ENCODE data around the gene S100A4.

DNA sequence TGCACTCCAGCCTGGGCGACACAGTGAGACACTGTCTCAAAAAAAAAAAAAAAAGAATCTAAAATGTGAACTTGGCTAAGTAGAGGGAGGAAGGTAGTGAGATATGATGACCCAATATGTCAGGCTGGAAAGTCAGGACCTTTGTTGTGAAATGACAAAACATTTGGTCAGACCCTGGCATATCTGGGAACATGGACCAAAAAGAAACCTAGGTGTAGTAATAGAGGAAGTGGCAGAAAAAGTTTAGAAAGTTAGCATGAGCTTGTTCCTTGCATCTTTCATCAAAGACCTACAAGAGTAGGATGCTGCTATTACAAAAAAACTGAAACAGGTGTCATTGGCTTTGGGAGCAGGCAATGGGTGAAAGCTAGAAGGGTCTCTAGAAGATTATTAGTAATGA, 10.7 kb upstream of the S100A4 start:
- TF ChIP-seq, protein P1, sequence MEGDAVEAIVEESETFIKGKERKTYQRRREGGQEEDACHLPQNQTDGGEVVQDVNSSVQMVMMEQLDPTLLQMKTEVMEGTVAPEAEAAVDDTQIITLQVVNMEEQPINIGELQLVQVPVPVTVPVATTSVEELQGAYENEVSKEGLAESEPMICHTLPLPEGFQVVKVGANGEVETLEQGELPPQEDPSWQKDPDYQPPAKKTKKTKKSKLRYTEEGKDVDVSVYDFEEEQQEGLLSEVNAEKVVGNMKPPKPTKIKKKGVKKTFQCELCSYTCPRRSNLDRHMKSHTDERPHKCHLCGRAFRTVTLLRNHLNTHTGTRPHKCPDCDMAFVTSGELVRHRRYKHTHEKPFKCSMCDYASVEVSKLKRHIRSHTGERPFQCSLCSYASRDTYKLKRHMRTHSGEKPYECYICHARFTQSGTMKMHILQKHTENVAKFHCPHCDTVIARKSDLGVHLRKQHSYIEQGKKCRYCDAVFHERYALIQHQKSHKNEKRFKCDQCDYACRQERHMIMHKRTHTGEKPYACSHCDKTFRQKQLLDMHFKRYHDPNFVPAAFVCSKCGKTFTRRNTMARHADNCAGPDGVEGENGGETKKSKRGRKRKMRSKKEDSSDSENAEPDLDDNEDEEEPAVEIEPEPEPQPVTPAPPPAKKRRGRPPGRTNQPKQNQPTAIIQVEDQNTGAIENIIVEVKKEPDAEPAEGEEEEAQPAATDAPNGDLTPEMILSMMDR (IDR thresholded peaks at IDR 0.05; ENCODE audit: insufficient read depth, low read length) = no peak
- TF ChIP-seq GABPA (IDR thresholded peaks at IDR 0.05; ENCODE audit: low read depth) (no peak), POLR2AphosphoS5 (IDR thresholded peaks at IDR 0.05; ENCODE audit: low read depth) (no peak), SPI1 (IDR thresholded peaks at IDR 0.05; ENCODE audit: borderline replicate concordance, low read depth) (peak; percentile 80)
- TF ChIP-seq, protein P2, sequence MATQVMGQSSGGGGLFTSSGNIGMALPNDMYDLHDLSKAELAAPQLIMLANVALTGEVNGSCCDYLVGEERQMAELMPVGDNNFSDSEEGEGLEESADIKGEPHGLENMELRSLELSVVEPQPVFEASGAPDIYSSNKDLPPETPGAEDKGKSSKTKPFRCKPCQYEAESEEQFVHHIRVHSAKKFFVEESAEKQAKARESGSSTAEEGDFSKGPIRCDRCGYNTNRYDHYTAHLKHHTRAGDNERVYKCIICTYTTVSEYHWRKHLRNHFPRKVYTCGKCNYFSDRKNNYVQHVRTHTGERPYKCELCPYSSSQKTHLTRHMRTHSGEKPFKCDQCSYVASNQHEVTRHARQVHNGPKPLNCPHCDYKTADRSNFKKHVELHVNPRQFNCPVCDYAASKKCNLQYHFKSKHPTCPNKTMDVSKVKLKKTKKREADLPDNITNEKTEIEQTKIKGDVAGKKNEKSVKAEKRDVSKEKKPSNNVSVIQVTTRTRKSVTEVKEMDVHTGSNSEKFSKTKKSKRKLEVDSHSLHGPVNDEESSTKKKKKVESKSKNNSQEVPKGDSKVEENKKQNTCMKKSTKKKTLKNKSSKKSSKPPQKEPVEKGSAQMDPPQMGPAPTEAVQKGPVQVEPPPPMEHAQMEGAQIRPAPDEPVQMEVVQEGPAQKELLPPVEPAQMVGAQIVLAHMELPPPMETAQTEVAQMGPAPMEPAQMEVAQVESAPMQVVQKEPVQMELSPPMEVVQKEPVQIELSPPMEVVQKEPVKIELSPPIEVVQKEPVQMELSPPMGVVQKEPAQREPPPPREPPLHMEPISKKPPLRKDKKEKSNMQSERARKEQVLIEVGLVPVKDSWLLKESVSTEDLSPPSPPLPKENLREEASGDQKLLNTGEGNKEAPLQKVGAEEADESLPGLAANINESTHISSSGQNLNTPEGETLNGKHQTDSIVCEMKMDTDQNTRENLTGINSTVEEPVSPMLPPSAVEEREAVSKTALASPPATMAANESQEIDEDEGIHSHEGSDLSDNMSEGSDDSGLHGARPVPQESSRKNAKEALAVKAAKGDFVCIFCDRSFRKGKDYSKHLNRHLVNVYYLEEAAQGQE (IDR thresholded peaks at IDR 0.05; ENCODE audit: insufficient replicate concordance, low read depth) = no peak
